Bronchial epithelial cell (primary cell): Measurements from ENCODE around the gene SPATA32. TPM values are rescaled to one million over a fixed set of nuclear protein-coding genes. Genes with fewer than 3 reads are reported as not detected.
"Not testable (repeated sequence)": the region's sequence is repeated elsewhere in the genome, so short reads cannot be mapped to it uniquely, and the experiment has no call there.

Experiments used
- DNase-seq: peaks from one replicate; pipeline ENCODE4 v3.0.0-alpha.2; 2010; ENCODE audit warnings: low read depth
- FAIRE-seq: peaks from 2 replicates; lab custom pipeline; 2011; peaks lifted over from hg19 to GRCh38; lab: Jason Lieb, UNC
- H3K27me3 ChIP-seq: 2 replicates; pipeline ENCODE4 v1.5.1; 2011; ENCODE audit warnings: low read length; ENCODE audit not compliant: control insufficient read depth, insufficient read depth
- H3K36me3 ChIP-seq: 2 replicates; pipeline ENCODE4 v1.5.1; 2011; ENCODE audit warnings: low read length; ENCODE audit not compliant: control insufficient read depth, insufficient read depth
- H3K4me3 ChIP-seq: 2 replicates; pipeline ENCODE4 v1.5.1; 2011; ENCODE audit warnings: mild to moderate bottlenecking, low read depth, low read length, control low read depth
- CTCF ChIP-seq: IDR thresholded peaks from 2 replicates; pipeline ENCODE4 v1.5.1; 2011; ENCODE audit warnings: mild to moderate bottlenecking, moderate library complexity, low read length, control low read depth, inconsistent platforms; ENCODE audit not compliant: insufficient read depth, severe bottlenecking
- total RNA-seq: library from RNA; depleted of rRNA; stranded (reverse); fragments of >200 nt; gene quantifications from 2 replicates; pipeline ENCODE4 v1.2.1, GENCODE V29; 2014

The SPATA32 gene
- total RNA-seq, 1 donor from 2014 or later, result under 0.01 TPM

- H3K4me3 ChIP-seq, result no peak overlapping the region
- FAIRE-seq (no peak), DNase-seq (no peak)
Observed at GRCh38 chr17:45302649-45303173, 40.8 kb upstream of the SPATA32 start.

GRCh38 chr17:45302220-45302619, 40.3 kb upstream of the SPATA32 start:
- not testable (repeated sequence) for H3K4me3 ChIP-seq

More at GRCh38 chr17:45302649-45303173, 40.8 kb upstream of the SPATA32 start:
- Histone ChIP-seq H3K36me3 (peaks cover 3% of the 10 kb centered on the region), H3K27me3 (no peaks in the 10 kb centered on the region)
- no peak for TF ChIP-seq CTCF

GRCh38 chr17:45301674-45302073, 39.8 kb upstream of the SPATA32 start:
- no peak for TF ChIP-seq CTCF
- peaks cover 3% of the 10 kb centered on the region for H3K36me3 ChIP-seq
- DNase-seq (no peak), FAIRE-seq (no peak)
- no peaks in the 10 kb centered on the region for H3K27me3 ChIP-seq
- H3K4me3 ChIP-seq, result no peak overlapping the region

More at GRCh38 chr17:45302220-45302619, 40.3 kb upstream of the SPATA32 start:
- not testable (repeated sequence) for DNase-seq, H3K27me3 ChIP-seq, H3K36me3 ChIP-seq, FAIRE-seq

- TF ChIP-seq CTCF, result no peak
- FAIRE-seq, result no peak
Observed at GRCh38 chr17:45300060-45300751, 38.3 kb upstream of the SPATA32 start.

GRCh38 chr17:45299361-45299760, 37.5 kb upstream of the SPATA32 start:
- Histone ChIP-seq H3K36me3 (peaks cover 1% of the 10 kb centered on the region), H3K4me3 (no peak overlapping the region), H3K27me3 (no peaks in the 10 kb centered on the region)
- no peak for TF ChIP-seq CTCF
- FAIRE-seq (no peak), DNase-seq (no peak)

More at GRCh38 chr17:45300060-45300751, 38.3 kb upstream of the SPATA32 start:
- Histone ChIP-seq H3K27me3 (no peaks in the 10 kb centered on the region), H3K4me3 (no peak overlapping the region), H3K36me3 (peaks cover 1% of the 10 kb centered on the region)
- no peak for DNase-seq

- no peak for TF ChIP-seq CTCF
- H3K27me3 ChIP-seq, result no peaks in the 10 kb centered on the region
- H3K4me3 ChIP-seq, result no peak overlapping the region
- H3K36me3 ChIP-seq, result peaks cover 1% of the 10 kb centered on the region
- no peak for DNase-seq
- FAIRE-seq, result no peak
Observed at GRCh38 chr17:45298546-45299285, 36.8 kb upstream of the SPATA32 start.
